Measurements from ENCODE around the gene ZCWPW2. TPM values are rescaled to one million over a fixed set of nuclear protein-coding genes. Genes with fewer than 3 reads are reported as not detected.

The ZCWPW2 gene
- total and polyA plus RNA-seq, 7 donors = 0.25 to 6.4 (median 1.3) TPM; not detected in 1

DNA sequence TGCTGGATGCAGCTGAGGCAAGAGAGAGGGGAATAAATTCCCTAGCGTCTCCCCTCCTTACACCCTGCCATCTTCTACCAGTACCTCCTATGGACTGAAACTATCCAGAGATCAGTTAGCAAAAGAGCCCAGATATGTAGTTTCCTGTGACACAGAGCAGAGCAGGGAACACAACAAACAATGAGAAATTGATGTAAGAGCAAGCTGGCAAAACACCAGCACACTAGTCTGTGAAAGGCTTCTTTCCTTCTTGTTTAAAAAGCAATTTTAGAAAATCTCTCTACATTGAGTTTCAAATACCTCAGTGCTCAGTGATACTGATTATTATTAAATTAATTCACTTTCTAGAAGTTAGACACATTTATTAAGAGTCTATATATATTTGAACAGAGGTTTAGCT lies 215.7 kb downstream of the ZCWPW2 start:
- 66 to 89% methylated on average over 1 of the region's 1 CpG for WGBS, 2 donors
- no peak overlapping the region for H3K4me3 ChIP-seq
- H3K27ac ChIP-seq = no peak overlapping the region

GRCh38 chr3:28569357-28569756 lies 220.8 kb downstream of the ZCWPW2 start:
- TF ChIP-seq POLR2A (IDR thresholded peaks at IDR 0.05) = no peak
- TF ChIP-seq POLR2AphosphoS5 (IDR thresholded peaks at IDR 0.05) = no peak
- TF ChIP-seq, protein P1, sequence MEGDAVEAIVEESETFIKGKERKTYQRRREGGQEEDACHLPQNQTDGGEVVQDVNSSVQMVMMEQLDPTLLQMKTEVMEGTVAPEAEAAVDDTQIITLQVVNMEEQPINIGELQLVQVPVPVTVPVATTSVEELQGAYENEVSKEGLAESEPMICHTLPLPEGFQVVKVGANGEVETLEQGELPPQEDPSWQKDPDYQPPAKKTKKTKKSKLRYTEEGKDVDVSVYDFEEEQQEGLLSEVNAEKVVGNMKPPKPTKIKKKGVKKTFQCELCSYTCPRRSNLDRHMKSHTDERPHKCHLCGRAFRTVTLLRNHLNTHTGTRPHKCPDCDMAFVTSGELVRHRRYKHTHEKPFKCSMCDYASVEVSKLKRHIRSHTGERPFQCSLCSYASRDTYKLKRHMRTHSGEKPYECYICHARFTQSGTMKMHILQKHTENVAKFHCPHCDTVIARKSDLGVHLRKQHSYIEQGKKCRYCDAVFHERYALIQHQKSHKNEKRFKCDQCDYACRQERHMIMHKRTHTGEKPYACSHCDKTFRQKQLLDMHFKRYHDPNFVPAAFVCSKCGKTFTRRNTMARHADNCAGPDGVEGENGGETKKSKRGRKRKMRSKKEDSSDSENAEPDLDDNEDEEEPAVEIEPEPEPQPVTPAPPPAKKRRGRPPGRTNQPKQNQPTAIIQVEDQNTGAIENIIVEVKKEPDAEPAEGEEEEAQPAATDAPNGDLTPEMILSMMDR (IDR thresholded peaks at IDR 0.05) = no peak
- TF ChIP-seq EP300 (IDR thresholded peaks at IDR 0.05) = no peak
- Histone ChIP-seq H3K4me3 (no peak overlapping the region), H3K27me3 (no peaks in the 10 kb centered on the region), H3K36me3 (no peaks in the 10 kb centered on the region), H3K27ac (no peak overlapping the region), H3K4me1 (no peaks in the 10 kb centered on the region), H3K9me3 (peaks cover 0 to 2% (median 0%) of the 10 kb centered on the region in 4 donors)
- no peak for DNase-seq
- WGBS, 2 donors = 82 to 85% methylated on average over 3 of the region's 3 CpGs
- intact Hi-C loops (cut with DNase I) = no loop called here

More for the DNA sequence above, 215.7 kb downstream of the ZCWPW2 start:
- intact Hi-C loops (cut with DNase I) = no loop called here
- Histone ChIP-seq H3K9me3 (peaks cover 0 to 2% (median 0%) of the 10 kb centered on the region in 4 donors), H3K27me3 (no peaks in the 10 kb centered on the region), H3K4me1 (peaks cover 0 to 7% (median 5%) of the 10 kb centered on the region in 4 donors), H3K36me3 (no peaks in the 10 kb centered on the region)
- TF ChIP-seq EP300 (IDR thresholded peaks at IDR 0.05) = no peak
- peak in 2 of 4 donors; percentile 36 for TF ChIP-seq POLR2AphosphoS5 (IDR thresholded peaks at IDR 0.05)
- no peak for DNase-seq

- no peaks in the 10 kb centered on the region for H3K36me3 ChIP-seq
- TF ChIP-seq, protein P1 (IDR thresholded peaks at IDR 0.05) = no peak
- TF ChIP-seq POLR2AphosphoS5 (IDR thresholded peaks at IDR 0.05) (no peak), EP300 (IDR thresholded peaks at IDR 0.05) (no peak), POLR2A (IDR thresholded peaks at IDR 0.05) (no peak)
- intact Hi-C loops (cut with DNase I) = no loop called here
- no peak overlapping the region for H3K4me3 ChIP-seq
- no peak overlapping the region for H3K27ac ChIP-seq
- DNase-seq = no peak
- WGBS, 2 donors = 51 to 73% methylated on average over 5 of the region's 5 CpGs
- no peaks in the 10 kb centered on the region for H3K9me3 ChIP-seq
- H3K27me3 ChIP-seq = peaks cover 0 to 17% (median 3%) of the 10 kb centered on the region in 3 donors
- H3K4me1 ChIP-seq = peaks cover 0 to 20% (median 11%) of the 10 kb centered on the region in 4 donors
These were observed 225.5 kb downstream of the ZCWPW2 start for GRCh38 chr3:28574036-28574435.

DNA sequence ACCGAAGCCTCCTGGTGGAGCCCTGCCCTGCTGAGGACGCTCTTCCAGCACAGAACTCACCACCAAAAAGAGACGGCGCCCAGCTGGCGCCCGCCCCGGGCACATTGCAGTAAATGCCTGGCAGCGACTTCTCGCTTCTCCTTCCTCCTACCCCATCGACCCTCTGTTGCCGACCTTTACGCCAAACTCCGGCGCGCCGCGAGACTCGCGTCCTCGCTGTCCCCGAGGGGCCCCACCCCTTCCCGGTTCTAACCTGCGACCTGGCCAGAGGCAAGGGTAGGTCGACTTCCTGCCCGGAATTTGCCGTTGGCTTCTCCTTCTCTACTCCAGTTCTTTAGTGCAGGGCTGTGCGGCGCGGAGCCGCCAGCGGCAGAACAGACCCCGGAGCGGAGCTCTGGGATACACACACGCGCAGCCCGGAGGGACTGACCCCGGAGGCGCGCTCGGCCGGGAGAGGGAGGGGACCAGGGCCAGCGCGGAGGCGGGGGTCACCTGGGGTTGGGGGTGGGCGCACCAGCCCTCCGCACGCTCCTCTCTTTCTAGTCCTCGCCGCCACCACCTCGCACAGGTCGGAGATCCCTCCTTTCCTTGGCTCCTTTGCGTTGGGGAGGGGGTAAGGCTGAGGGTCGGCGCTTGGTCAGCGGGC lies 226.7 kb downstream of the ZCWPW2 start:
- Histone ChIP-seq H3K9me3 (no peaks in the 10 kb centered on the region), H3K4me3 (peak overlapping the region; percentile 23 to 63 (median 56)), H3K4me1 (peaks cover 0 to 20% (median 11%) of the 10 kb centered on the region in 4 donors), H3K36me3 (no peaks in the 10 kb centered on the region), H3K27me3 (peaks cover 0 to 17% (median 3%) of the 10 kb centered on the region in 3 donors), H3K27ac (peak overlapping the region in 1 of 4 donors; percentile 6)
- no peak for TF ChIP-seq POLR2AphosphoS5 (IDR thresholded peaks at IDR 0.05)
- no peak for TF ChIP-seq POLR2A (IDR thresholded peaks at IDR 0.05)
- TF ChIP-seq, protein P1 (IDR thresholded peaks at IDR 0.05) = no peak
- no peak for TF ChIP-seq EP300 (IDR thresholded peaks at IDR 0.05)
- 3 to 6% methylated on average over 55 of the region's 55 CpGs for WGBS, 2 donors
- no peak for DNase-seq
- intact Hi-C loops (cut with DNase I) = no loop called here

Other genes starting within 250 kb of the ZCWPW2 start
- 10 to 100 TPM in 2 of 4 donors, 1 to 10 TPM in 2; 6.1 to 16.9 (median 10.1) TPM for gene CMC1, start 107.1 kb upstream of the ZCWPW2 start, total RNA-seq
- 100 to 1,000 TPM in 1 of 3 donors, 10 to 100 TPM in 2; 49.7 to 111 (median 69.1) TPM for gene CMC1, start 107.1 kb upstream of the ZCWPW2 start, polyA plus RNA-seq
- 10 to 100 TPM; 54.0 to 87.0 (median 63.7) TPM for gene AZI2, start 103 bp downstream of the ZCWPW2 start, total RNA-seq
- gene AZI2, start 103 bp downstream of the ZCWPW2 start, polyA plus RNA-seq = 10 to 100 TPM; 25.0 to 51.1 (median 50.9) TPM